DMS 273 (cell line): ENCODE measurements around the gene PPIB.
"Not testable (repeated sequence)": the region's sequence is repeated elsewhere in the genome, so short reads cannot be mapped to it uniquely, and the experiment has no call there.

ENCODE experiments used
- DNase-seq: peaks from one replicate; lab custom pipeline; 2025; ENCODE audit not compliant: unreplicated experiment; lab: John Stamatoyannopoulos, UW

The PPIB gene

DNA sequence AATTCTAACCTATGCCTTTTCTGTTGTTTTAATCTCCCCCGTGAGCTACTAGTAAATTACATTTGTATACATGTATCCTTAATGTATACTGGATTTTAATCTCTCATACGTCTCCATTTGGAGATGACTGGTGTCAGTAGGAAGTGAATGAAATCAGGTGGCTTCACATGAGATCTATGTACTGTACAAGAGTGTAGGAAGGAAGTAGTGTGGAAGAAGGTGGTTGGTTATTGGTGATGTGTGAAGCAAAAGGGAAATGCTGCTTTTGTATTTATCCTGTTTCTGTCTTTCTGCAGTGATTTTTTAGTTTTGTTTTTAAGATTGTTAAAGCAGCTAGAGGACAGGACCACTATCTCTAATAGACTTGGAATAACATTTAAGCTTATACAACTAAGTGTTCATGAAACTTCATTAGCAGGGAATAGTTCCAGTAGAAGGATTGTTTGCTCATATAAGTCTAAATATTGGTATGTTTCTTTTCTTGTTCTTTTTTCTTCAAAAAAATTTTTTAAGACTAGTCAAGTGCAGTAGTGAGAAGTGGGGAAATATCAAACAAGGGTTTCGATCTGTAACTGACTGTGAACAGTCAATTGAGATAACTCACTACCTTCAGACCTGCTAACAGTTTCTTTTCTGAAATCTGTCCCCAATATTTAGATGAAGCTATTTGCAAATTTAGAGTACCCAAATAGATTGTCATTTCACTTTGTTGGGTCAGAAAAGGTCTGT, 51.7 kb downstream of the PPIB start:
- no peak for DNase-seq

DNA sequence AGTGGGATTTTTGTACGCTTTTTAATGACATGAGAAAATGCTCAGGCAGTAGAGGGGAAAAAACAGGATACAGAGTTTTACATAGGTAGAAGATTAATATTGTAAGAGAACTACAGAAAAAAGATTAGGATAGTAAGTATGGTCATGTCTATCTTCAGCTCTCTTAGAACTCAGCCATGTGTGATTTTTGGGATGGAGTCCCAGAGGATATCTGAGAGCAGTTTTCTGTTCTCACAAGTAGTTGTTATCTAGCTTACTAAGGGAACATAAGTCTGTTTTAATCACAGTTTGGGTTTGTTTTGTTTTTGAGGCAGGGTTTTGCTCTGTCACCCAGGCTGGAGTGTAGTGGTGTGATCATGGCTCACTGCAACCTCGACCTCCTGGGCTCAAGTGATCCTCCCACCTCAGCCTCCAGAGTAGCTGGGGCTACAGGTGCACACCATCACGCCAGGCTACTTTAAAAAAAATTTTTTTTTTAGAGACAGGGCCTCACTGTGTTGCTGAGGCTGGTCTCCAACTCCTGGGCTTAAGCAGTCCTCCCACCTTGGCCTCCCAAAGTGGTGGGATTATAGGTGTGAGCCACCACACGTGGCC, 52.6 kb downstream of the PPIB start:
- DNase-seq: not testable (repeated sequence)

DNA sequence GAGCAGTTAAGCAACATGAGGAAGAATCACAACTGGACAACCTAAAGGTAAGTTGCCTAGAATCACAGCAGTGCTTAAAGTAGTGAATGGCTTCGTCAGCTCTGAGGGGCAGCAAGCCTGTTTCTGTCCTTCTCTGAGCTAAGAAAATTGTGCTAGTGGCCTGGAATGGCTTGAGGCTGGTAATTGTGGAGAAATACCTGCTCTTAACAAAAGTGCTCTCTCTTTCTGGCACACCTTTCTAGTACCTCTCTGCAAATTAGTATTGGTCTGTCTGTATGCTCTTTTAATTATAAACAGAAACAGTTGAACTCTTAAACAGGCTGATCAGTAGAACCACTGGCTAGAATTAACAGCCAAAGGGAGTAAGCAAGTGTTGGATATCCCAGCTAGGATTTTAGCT, 55.5 kb downstream of the PPIB start:
- no peak for DNase-seq
